Activated CD4-positive, alpha-beta T cell treated with anti-CD3 and anti-CD28 coated beads, Interleukin-2, Interleukin-4, amounts not matched to agents 100 ng/mL and 50 ng/mL, durations not matched to agents 16 hours and 8 hours (primary cell): Measurements from ENCODE around the gene JAML.

Experiments used
- DNase-seq: peaks from one replicate; pipeline ENCODE4 v3.0.0-alpha.2; 2020; ENCODE audit warnings: low spot score

JAML gene

GRCh38 chr11:118145285-118146227 is 79.3 kb downstream of the JAML start:
- peak; percentile 92 for DNase-seq

GRCh38 chr11:118144301-118145268 is 80.2 kb downstream of the JAML start:
- DNase-seq: no peak
